GM18873 (cell line): Measurements from ENCODE around the gene OR5H1.

Experiments used
- ATAC-seq: cut with Tn5 transposase; IDR thresholded peaks from one replicate; pipeline ENCODE4 v1.9.1; 2021; ENCODE audit warnings: mild to moderate bottlenecking, moderate library complexity, moderate number of reproducible peaks; ENCODE audit not compliant: unreplicated experiment, low FRiP score

OR5H1 gene

GRCh38 chr3:98185180-98185579 is 54.7 kb downstream of the OR5H1 start:
- no peak for ATAC-seq
